COLO829 (cell line): ENCODE measurements around the gene NIT1.

Experiments used
- DNase-seq: peaks from one replicate; pipeline ENCODE4 v3.0.0; 2012; ENCODE audit warnings: low spot score

The NIT1 gene

DNA sequence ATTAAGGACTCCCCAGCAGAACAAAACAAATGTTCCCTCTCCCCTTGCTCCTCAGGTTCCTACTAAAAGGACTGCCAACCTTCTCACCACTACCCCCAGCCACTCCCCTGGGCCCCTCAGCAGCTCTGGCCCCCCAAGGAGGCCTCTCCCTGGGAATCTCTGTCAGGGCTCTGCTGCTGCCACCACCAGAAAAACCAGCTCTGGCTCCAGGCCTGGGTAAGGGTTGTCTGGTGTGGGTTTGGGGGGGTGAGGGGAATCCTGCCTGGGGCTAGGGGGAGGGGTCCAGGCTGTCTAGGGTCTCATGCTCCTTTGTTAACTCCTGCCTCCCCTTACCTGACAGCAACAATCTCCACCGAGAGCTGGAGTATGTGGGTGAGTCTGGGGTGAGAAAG lies 33.3 kb upstream of the NIT1 start:
- no peak for DNase-seq

DNA sequence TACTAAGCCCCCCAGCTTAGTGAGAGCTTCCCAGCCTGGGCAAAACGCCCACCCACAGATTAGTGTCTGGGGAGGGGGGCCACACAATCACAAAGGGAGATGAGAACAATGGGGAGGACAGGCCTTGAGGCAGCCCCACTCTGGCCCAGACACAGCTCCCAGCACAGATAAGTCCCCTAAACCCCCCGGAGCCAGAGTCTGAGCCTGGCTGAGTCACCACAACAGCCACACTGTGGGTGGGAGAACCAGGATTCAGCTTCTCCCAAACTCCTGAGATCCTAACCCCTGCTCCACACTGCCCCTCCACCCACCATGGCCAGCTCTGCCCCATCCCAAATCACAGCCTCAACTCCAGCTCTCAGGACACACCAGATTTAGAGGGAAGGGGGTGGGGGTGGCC lies 32.7 kb upstream of the NIT1 start:
- no peak for DNase-seq

DNA sequence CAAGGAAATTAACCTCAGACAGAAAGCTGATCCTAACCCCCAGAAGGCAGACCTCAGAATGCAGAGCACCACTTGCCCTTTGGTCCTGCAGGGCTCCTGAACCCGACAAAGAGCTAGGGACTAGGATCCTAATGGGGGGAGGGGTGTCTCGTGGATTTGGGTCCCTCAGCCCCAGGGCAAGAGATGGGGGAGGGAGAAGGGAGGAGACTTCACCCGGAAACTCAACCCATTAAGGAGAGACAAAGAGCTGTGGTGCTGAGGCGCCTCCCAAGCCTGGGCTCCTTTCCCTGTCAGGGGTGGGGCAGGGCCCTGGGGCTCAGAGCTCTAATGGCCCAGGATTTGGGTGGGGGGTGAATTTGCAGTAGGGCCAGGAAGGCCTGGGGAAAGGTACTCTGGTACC lies 31.4 kb upstream of the NIT1 start:
- no peak for DNase-seq

DNA sequence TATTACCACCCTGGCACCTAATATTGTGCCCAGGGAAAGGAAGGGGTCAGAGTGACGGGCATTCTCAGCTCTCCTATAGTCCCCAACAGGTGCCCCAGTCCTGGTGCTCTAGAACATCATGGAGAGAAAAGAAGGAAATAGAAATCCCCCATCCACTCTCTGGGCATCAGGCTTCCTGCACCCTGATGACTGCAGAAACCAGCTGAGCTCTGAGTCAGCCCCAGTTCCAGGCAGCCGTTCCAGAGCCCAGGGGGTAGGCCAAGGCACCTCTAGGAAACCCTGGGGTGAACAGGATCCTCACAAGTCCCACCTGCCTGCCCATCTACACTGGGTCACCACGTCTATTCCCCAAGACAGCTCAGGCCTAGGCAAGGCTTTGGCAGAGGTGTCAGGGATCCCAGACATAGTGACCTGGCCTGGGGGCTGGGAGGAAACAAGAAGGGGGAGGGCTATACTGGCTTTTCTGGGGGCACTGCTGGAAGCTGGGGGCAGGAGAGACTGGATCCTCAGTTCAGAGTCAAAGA lies 29.3 kb upstream of the NIT1 start:
- DNase-seq, result no peak

DNA sequence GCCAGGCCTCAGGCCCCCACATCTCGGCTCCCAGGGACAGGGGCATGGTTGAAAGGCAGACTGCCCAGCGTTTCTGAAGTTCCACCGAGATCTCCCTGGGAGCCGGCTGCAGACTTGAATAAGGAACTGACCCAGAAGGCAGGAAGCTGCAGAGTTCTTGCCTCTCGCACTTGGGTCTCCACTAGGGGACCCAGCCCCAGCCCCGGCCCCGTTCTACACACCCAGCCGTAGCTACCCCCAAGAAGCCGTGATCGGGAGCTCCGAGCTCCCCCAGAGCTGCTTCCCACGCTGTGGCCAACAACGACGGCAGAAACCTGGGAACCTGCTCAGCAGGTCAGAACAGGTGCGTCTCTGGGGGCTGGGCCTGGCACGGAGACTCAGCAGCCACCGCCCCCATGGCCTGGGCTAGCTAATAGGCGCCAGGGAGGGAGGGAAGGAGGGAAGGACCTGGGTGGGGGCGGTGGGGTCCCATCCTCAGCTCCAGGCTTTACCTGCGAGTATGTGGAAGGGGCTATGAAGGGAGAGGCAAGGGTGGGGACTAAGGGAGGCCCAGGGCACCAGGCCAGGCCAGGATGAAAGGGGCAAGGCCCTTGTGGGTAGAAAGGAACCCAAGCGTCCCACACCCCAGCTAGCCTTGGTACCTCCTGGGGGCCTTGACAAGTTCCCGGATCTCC lies 28.5 kb upstream of the NIT1 start, which contains the start of gene NECTIN4:
Gene NECTIN4 (minus strand): TSS at position 308 of the 674 bp plus-strand sequence. CDS start 262 bp downstream, at position 46.
- DNase-seq, result no peak

DNA sequence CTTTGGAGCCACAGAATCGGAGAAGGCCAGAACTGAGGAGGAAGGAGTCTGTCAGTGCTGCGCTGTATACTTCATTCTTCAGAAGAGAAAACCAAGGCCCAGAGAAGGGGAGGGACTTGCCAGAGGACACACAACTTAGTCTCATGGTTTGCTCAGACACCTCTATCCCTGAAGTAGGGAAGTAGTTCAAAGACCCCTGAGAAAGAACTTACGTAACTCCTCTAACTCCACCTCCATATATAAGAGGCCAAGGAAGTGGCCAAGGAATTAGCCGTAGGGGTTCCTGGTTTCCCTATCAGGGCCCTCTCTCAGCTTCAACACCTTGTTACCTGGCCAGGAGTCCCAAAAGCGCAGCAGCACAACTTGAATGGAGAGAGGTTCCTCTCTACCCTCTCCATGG lies 28.0 kb upstream of the NIT1 start:
- DNase-seq, result no peak

DNA sequence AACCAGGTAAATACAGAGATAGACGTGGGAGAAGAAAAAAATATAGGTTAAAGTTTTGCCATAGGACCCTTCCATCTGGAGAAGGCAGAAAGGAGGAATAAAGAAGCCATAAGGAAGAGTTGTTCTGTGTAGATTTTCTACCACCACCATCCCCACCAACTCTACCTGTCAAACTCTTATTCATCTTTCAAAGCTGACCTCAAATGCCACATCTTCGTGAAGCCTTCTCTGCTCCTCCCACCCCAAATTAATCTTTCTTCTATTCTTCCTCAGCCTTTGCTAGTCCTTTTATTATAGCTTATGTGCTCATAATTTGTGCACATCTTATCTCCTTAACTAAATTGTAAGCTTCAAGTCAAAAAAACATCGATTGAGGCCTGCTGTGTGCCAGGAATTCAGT lies 27.3 kb upstream of the NIT1 start:
- no peak for DNase-seq

DNA sequence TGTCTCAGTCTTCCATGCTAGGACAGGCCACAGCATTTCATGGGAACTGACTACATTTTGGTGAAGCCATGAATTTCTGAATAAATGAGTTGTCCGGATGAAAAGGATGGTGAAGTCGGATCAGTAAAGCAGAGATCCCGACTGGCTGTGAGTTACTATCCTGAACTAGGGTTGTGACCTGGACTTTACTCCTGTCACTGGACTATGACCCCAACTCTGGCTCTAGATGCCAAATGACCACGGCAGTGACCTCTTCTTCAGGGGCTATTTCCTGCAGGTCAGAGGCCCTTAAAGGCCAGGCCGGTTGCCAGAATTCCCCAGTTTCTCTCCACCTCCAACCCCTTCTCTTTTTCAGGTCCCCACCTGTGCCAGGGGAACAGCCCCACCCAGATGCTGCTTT lies 26.8 kb upstream of the NIT1 start:
- no peak for DNase-seq

DNA sequence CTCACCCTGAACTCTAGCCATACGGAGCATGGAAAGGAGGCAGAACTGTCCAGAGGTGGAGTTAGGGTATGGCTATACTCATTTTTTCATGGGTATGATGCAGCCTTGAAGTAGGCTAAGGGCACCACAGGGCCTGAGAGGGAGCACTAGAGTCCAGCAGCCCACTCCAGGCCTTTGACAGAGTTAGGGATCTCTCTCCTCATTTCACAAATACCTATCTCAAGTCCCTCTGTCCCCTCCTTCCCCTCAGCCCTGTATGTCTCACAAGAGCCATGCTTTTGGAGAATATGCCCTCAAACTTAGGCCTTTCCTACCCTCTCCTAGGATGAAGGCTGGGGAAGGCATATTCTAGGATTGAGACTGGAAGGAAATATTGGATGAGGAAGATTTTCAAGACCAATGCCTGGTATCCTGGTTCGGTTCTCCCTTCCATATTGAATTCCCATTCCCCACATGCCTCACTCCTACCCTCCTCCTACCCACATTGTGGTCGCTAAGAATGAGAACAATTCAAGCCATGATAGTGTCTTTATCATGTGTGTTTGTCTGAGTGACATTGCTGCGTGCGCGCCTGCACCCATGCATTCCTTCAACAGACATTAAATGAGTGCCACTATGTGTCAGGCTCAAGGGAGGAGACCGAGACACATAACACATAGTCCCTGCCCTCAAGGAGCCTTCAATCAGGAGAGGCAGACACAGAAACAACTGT lies 26.0 kb upstream of the NIT1 start:
- DNase-seq, result no peak

DNA sequence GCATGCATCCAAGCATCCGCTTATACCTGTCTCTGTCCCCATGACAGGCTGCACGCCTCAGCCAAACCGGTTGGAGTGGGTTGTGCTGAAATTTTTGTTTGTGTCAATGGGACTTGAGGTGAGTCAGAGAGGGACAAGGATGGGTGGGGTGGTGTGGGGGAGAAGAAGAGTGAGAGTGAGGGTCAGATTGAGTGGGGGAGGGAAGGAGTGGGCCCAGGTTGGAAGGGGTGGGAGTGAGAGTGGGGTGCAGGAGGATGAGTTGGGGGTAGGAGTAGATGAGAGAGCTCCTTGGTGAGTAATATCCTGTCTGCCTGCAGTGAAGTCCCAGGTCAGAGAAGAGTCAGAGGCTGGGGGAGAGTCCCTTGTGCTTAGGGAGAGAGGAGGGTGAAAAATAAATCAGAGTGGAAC lies 25.3 kb upstream of the NIT1 start:
- DNase-seq, result no peak

DNA sequence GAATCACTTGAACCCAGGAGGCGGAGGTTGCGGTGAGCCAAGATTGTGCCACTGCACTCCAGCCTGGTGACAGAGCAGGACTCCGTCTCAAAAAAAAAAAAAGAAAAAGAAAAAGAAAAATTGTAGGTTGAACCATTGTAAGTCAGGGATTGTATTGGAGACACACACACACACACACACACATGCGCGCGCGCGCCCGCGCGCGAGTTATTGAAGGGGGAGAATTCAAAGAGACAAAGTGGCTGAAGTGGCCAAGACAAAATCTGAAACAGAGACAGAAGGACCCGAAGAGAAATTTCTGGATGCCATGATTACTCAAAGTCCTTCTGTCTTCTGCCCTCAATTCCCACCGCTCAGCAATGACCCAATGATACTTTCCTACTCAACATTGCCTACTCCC lies 23.4 kb upstream of the NIT1 start:
- DNase-seq, result no peak

DNA sequence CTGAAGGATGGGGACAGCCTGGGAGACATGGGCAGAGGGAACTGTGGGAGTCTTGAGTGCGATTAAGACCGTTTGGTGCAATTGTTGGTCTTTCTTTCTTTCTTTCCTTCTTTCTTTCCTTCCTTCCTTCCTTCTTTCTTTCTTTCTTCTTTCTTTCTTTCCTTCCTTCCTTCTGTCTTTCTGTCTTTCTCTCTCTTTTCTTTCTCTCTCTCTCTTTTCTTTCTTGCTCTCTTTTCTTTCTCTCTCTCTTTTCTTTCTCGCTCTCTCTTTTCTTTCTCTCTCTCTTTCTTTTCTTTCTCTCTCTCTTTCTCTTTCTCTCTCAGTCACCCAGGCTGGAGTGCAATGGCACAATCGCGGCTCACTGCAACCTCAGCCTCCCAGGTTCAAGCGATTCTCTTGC lies 22.7 kb upstream of the NIT1 start:
- DNase-seq, result no peak

DNA sequence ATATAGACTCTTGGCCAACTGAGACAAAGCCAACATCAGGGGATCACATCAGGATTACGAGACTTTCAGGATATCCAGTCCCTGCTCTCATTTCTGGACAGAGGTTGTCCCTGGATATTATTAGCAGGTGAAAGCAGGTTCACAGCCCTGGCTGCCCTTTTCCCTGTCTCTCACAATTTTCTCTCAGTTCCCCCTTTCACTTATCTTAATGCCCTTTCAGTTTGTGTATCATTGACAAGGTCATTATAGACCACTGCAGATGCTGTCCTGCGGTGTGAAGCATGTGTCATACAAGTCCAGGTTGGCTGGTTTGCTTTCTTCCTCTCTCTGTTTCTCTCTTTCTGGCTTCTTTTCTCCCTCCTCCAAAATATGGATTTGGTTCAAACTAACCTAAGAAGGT lies 21.9 kb upstream of the NIT1 start:
- no peak for DNase-seq

DNA sequence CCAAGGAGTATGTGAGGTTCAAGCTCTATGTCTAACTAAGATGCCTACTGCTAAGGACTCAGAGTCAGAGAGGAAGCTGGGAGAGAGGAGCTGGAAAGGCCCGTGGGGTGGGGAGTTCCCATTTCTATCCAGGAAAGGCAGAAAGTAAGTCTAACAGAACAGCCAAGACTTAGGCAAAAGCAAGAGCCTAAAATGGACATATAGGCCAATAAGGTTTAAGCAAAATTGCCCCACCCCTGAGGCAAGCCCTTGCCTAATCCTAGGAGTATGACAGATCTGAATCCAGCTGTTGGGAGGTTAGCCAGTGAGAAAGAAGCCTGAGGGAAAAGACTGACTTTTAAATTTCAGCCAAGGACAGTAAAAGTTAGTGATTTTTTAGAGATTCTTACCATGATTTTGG lies 21.4 kb upstream of the NIT1 start:
- DNase-seq, result no peak

DNA sequence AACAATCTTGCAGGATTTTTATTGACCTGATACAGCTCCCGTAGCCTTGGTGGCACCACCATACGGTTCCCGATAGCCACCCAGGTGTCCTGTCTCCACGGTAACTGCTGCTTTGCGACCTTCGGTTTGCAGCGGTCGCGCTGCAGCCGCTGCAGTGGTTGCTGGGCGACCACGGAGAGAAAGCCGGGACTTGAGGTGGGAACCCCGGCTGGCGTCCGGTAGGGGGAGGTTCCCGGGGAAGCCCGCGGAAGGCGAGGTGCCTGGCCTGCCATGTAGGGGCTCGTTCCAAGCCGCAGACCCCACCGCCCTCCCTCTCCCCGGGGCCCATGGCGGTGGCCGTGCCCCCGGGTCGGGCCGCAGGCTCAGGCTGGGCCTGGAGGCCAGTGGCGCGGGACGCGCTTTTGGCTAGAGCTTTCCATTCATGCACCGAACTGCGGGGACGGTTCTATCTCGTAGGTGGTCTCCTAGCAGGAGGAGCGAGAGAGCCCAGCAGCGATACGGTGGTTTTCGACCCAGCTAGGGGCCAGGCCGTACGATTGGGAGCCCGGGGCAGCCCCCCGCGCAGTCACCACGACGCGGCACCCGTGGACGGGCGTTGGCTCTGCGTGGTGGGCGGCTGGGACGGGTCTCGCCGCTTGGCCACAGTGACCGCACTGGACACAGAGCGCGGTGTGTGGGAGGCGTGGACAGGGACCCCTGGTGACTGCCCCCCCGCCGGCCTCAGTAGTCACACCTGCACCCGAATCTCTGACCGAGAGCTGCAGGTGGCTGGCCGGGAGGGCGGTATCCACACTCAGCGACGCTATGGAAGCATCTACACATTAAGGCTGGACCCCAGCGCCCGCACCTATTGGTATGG lies 19.5 kb upstream of the NIT1 start, which contains the start of gene KLHDC9:
Gene KLHDC9 (plus strand): TSS at position 152 of the 859 bp plus-strand sequence. CDS start 175 bp downstream, at position 327.
- no peak for DNase-seq

DNA sequence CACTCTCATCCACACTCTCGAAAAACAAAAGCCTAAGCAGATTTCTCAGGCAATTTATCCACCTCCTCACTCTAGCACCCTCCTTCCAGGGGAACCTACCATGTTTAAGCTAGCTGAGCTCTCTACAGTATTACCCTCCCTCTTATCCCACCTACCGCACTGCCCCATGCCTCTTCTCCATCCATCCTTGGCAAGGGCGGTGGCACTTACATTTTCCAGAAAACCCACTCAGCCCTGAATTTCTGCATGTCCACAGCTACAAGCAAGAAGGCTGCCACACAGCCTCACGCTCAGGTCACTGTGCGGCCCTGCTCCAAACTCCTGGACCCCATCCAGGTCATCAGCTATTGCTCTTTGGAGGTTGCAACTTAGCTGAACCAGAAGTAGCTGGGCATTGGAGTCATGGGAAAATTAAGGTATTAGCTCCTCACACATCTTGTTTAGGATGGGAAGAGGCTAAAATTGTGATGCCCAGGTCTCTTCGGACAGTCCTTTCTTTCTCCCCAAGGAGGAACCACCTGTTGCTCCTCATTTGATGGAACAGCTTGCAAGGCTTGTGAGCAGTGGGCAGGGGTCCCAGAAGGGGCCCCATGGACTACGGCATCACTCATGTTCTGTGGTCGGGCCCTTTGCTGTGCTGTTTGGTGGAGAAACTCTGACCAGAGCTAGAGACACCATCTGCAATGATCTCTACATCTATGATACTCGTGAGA lies 18.7 kb upstream of the NIT1 start:
- DNase-seq, result no peak

DNA sequence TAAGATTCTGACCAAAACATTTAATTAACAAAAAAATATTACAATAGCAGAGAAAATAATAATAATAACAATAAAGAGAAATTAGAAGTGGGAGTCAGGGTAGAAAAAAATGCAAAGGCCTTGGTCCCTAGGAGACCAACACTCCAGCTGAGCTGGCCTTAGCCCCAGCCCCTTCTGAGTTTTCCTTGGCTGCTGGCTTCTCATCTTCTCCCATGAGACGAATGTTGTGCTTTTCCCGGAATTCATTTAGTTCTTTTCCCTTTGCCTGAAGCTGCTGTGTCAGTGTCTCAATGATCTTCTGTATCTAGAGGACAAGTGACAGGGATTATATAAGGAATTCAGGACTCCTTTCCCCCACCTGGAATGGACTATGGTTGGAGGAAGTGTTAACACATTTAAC lies 17.3 kb upstream of the NIT1 start:
- no peak for DNase-seq

DNA sequence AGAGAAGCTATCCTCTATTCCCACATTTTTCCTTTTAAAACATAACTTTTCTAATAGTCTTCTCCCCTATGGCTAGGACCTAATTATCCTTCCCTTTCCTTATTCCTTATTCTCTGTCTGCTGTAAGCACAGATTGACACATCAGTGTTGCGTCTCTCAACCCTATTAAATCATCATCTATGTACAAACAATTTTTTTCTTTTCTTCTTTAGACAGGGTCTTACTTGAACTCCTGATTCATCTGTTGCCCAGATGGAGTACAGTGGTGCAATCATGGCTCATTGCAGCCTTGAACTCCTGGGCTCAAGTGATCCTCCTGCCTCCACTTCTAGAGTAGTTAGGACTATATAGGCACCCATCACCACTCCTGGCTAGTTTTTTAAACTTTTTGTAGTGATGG lies 11.5 kb upstream of the NIT1 start:
- no peak for DNase-seq

DNA sequence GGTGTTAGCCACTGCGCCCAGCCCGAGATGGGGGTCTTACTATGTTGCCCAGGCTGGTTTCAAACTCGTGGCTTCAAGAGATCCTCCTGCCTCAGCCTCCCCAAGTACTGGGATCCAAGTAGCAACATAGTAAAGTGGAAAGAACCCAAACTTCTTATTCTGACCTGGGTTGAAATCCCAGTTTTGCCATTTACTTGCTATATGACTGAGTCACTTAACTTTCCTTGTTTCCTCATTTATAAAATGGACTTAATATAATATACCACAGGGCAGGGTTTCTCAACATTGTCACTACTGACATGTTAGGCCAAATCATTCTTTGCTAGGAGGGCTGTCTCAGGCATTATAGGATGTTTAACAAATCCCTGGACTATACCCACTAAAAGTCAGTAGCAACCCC lies 6.8 kb upstream of the NIT1 start:
- DNase-seq, result no peak

DNA sequence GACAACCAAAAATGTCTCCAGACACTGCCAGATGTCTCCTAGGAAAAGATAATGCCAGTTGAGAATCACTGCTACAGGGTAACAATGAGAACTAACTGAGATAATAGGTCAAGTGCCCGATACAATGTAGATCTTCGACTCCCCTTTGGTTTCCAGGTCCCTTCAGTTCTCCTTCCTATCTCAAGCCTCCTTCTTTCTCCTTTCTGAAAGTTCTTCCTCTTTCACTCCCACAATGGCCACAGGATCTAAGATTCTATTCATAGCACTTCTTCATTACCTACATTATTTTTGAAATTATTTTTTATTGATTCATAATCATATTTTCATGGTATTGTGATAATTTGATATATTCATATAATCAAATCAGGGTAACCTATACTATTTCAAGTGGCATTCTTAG lies 6.4 kb upstream of the NIT1 start:
- DNase-seq, result no peak

DNA sequence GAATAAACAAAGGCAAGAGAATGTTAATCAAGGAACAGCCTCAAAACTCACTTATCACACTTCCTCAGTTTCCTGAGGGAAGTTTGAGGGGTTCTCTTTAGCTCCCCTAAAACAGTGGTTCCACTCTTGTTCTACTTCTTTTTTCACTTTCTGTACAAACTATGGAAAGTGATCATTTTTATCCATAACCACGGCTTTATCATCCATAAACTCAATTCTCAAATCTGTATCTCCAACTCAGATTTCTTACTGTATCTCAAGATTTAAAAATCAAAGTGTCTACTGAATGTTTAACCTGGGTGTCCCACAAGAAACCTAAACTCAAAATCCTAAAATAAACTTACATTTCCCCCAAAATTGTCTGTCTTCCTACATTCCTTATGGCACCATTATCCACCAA lies 4.0 kb upstream of the NIT1 start:
- no peak for DNase-seq

DNA sequence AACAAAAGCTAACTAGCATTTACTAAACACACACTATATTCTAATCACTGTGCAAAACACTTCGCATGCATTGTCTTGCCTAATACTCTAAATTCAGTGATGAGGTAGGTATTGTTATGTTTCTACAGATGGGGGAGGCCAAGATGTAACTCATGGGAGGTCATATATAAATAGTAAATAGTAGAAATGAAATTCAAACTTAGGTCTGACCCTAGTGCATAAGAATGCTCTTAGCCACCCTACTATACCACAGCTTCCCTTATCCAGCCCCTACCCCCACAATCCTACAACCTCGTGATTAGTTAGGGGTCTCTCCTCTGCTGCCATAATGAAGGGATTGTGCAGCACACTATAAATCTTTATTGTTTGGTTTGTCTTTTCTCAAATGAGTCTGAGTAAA lies 3.3 kb upstream of the NIT1 start:
- DNase-seq, result no peak
